ENCODE data around the gene TEC.
"Not testable (repeated sequence)": the region's sequence is repeated elsewhere in the genome, so short reads cannot be mapped to it uniquely, and the experiment has no call there.

TEC gene

DNA sequence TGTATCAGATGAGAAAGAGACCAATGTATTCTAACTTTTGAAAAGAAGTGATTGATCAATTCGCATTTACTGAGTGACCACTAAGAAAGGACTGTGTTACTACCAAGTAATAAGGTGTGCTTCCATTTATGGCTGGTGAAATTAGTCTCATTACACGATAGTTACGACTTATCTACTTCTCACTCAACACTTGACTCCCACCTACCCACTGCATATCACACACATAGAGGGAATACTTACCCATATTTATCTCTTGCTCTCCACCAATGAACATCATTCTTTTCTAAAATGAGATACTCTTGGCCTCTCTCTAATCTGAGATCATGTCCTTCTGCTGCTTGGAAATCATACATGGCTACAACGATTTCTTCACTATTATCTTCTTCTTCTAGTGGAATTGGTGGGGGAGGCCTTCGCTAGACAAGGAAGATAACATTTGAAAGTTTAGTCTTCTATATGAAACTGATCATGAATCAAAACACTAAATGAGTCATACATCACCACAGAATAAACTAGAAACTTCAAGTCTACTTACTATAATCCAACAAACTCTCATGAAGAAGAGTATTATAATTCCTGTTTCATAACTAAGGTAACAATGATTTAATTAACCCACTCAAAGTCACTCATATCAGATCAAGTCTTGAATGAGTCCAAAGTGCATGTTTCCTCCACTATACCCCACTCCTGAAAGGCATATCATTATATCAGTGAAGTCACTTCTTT lies 101.9 kb downstream of the TEC start:
- DNase-seq: no peak
- intact Hi-C loops (cut with DNase I; ENCODE audit: low total_unique reads): no loop called here
- TF ChIP-seq, protein P1, sequence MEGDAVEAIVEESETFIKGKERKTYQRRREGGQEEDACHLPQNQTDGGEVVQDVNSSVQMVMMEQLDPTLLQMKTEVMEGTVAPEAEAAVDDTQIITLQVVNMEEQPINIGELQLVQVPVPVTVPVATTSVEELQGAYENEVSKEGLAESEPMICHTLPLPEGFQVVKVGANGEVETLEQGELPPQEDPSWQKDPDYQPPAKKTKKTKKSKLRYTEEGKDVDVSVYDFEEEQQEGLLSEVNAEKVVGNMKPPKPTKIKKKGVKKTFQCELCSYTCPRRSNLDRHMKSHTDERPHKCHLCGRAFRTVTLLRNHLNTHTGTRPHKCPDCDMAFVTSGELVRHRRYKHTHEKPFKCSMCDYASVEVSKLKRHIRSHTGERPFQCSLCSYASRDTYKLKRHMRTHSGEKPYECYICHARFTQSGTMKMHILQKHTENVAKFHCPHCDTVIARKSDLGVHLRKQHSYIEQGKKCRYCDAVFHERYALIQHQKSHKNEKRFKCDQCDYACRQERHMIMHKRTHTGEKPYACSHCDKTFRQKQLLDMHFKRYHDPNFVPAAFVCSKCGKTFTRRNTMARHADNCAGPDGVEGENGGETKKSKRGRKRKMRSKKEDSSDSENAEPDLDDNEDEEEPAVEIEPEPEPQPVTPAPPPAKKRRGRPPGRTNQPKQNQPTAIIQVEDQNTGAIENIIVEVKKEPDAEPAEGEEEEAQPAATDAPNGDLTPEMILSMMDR (IDR thresholded peaks at IDR 0.05): no peak
- Histone ChIP-seq H3K4me3 (no peak overlapping the region), H3K4me1 (no peaks in the 10 kb centered on the region), H3K27ac (no peak overlapping the region), H3K36me3 (peaks cover 0 to 5% (median 0%) of the 10 kb centered on the region in 3 donors), H3K27me3 (no peaks in the 10 kb centered on the region), H3K9me3 (no peaks in the 10 kb centered on the region)

DNA sequence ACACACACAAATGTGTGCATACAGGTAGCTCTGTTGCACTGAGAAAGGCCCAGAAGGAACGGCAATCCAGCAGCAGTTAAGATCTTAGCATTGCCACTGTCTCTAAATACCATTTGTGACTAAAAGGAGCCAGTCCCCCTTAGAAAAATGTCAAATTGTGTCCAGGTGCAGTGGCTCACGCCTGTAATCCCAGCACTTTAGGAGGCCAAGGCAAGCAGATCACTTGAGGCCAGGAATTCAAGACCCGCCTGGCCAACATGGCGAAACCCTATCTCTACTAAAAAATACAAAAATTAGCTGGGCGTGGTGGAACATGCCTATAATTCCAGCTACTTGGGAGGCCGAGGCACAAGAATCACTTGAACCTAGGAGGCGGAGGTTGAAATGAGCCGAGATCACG lies 105.1 kb downstream of the TEC start:
- intact Hi-C loops (cut with DNase I; ENCODE audit: low total_unique reads); H3K4me1 ChIP-seq; H3K27ac ChIP-seq; H3K9me3 ChIP-seq; DNase-seq; H3K27me3 ChIP-seq; H3K4me3 ChIP-seq; H3K36me3 ChIP-seq: not testable (repeated sequence)

DNA sequence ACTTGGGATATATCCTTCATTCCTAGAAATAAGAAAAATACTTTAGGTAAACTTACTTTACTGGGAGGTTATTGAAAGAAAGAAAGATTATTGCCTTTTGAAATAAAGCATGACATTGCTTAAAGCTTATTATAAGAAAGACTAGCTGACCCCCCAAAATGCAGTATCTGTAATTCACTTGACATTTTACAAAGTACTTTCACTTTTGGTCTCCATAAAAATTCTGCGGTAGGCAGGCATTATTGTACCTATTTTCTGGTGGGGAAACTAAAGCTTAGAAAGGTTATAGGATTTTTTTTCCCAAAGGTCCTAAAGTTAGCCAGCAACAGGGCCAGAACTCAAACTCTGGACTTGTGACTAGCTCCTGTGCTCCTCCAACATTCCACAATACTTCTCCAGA lies 105.9 kb downstream of the TEC start:
- Histone ChIP-seq H3K4me1 (no peaks in the 10 kb centered on the region), H3K9me3 (no peaks in the 10 kb centered on the region), H3K36me3 (peaks cover 0 to 5% (median 0%) of the 10 kb centered on the region in 3 donors), H3K27ac (no peak overlapping the region), H3K27me3 (no peaks in the 10 kb centered on the region), H3K4me3 (no peak overlapping the region)
- no peak for DNase-seq
- intact Hi-C loops (cut with DNase I; ENCODE audit: low total_unique reads): no loop called here
- TF ChIP-seq, protein P1 (IDR thresholded peaks at IDR 0.05): no peak

DNA sequence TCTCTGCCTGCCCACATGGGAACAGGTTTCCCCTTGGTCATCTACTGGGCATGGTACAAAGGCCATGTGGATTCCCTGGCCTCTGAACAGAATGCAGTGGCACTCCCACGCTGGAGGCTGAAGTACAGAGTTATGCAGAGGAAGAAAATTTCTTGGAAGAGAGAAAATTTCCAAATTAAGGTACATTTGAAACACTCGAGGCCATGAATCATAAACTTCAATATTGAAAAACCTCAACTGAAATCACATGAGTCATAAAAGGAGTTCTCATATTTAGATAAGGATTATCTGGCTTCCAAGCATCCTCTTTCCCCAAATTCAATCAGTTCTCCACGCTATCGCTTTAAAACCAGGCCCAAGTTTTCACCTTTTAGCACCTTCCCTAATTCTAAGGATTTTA lies 107.5 kb downstream of the TEC start:
- intact Hi-C loops (cut with DNase I; ENCODE audit: low total_unique reads): no loop called here
- H3K4me1 ChIP-seq: no peaks in the 10 kb centered on the region

DNA sequence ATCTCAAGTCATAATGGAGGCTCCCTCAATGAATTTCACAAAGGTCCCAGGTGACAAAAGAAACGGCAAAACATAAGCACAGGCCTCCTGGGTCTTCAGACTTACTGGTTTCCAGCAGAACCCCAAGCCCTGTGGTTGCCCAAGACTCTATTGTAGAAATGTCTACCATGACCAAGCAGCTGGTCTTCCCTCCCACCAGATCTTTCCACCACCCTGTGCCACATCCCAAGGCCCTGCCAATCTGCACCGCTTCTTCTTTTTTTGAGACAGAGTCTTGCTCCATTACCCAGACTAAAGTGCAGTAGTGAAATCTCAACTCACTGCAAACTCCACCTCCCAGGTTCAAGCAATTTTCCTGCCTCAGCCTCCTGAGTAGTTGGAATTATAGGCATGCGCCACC lies 112.4 kb downstream of the TEC start:
- Histone ChIP-seq H3K36me3 (peaks cover 27 to 42% (median 30%) of the 10 kb centered on the region in 3 donors), H3K27ac (no peak overlapping the region), H3K9me3 (peaks cover 0 to 15% (median 9%) of the 10 kb centered on the region in 3 donors), H3K27me3 (no peaks in the 10 kb centered on the region), H3K4me3 (no peak overlapping the region), H3K4me1 (no peaks in the 10 kb centered on the region)
- intact Hi-C loops (cut with DNase I; ENCODE audit: low total_unique reads): no loop called here
- TF ChIP-seq, protein P1 (IDR thresholded peaks at IDR 0.05): no peak
- DNase-seq: no peak

More for the DNA sequence above, 107.5 kb downstream of the TEC start:
- no peak for DNase-seq
- H3K9me3 ChIP-seq: no peaks in the 10 kb centered on the region
- TF ChIP-seq, protein P1 (IDR thresholded peaks at IDR 0.05): no peak
- peak overlapping the region in 1 of 2 donors; percentile 10 for H3K27ac ChIP-seq
- H3K4me3 ChIP-seq: no peak overlapping the region
- H3K36me3 ChIP-seq: peaks cover 0 to 12% (median 0%) of the 10 kb centered on the region in 3 donors
- no peaks in the 10 kb centered on the region for H3K27me3 ChIP-seq

DNA sequence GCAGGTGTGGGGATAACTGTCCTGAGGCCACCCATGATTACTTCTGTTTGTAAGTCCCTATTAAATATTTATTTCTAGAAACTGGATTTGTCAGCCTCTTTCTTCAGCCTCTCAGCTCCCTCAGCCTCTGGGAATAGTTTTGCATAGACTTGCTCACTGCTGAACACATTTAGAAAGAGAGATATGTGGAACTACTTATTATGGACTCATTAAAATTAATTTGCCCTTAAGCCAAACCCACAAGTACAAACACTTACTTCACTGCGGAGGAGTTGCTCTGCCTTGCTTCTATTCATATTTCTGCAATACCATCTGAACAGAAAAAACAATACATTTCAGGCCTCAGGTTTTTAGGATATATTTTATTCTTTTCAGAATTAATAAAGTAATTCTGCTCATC lies 113.2 kb downstream of the TEC start:
- Histone ChIP-seq H3K4me3 (no peak overlapping the region), H3K27ac (no peak overlapping the region), H3K27me3 (no peaks in the 10 kb centered on the region), H3K4me1 (no peaks in the 10 kb centered on the region), H3K9me3 (peaks cover 0 to 15% (median 9%) of the 10 kb centered on the region in 3 donors), H3K36me3 (peaks cover 27 to 42% (median 30%) of the 10 kb centered on the region in 3 donors)
- no peak for DNase-seq
- TF ChIP-seq, protein P1 (IDR thresholded peaks at IDR 0.05): no peak
- intact Hi-C loops (cut with DNase I; ENCODE audit: low total_unique reads): no loop called here
